NCI-H1436 (cell line): ENCODE measurements around the gene SLITRK2.

Source experiments
- DNase-seq: peaks from one replicate; lab custom pipeline; 2025; lab: John Stamatoyannopoulos, UW

Gene SLITRK2

DNA sequence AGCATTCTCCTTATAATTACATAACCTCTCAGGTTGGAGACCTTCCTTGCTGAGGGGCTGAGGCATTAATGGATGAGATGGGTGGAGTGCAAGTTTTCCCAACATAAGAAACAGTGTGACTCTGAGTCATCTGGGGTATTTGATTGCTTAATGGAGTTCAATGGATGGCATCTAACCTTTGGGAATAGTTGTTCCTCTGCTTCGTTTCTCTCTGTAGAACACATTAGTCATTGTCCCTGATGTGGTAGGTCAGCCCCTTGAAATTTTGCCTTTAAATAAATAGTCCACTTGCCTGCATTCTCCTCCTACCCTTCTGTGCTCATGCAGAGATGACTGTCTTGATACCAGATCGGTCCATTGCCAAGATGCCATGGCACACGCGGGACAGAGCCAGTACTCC lies 38.6 kb downstream of the SLITRK2 start:
- no peak for DNase-seq

DNA sequence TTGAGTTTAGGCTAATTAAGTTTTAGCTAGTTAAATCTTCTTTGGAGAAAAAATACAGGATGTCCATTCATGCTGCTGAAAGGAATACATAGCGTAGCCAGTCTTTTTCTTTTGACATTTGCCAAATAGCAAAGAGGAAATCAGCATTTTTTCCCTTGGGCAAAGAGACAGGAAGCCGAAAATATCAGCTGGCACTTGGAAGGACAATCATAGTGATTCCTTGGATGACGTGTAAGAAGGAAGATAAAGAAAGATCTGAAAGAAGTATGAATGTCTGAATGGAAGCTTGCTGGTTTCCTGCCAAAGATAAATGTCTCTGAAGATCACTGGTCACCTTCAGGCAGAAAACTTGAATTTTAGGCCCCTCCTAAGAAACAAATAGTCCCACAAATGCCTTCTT lies 44.2 kb downstream of the SLITRK2 start:
- no peak for DNase-seq

DNA sequence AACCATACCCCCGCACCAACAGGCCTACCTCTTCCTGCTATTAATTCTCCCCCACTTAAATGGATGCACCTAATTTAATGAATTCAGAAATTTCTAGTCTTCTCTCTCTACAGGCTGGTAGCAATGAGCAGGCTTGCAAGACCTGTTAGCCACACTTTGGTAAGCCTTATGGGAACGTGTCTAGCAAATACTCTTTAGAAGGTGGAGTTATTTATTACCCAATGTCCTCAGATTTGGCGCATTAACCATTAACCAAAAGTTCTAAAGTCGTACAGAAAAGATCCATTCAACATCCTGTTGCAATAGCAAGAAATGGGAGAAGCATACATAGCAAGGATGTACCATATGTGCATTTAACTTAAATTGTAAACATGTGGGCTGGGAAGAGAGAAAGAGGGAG lies 47.5 kb downstream of the SLITRK2 start:
- no peak for DNase-seq
